GM12875 (cell line): Measurements from ENCODE around the gene DUSP2.

Experiments used
- H3K4me3 ChIP-seq: one replicate; pipeline ENCODE4 v1.5.1; 2011; ENCODE audit warnings: low read depth, low read length, control low read depth
- TF ChIP-seq, protein P1 (sequence below): IDR thresholded peaks from 2 replicates; pipeline ENCODE4 v1.5.1; 2011; ENCODE audit warnings: low read depth, mild to moderate bottlenecking, control low read depth, inconsistent platforms, low read length, moderate library complexity, borderline replicate concordance; ENCODE audit not compliant: insufficient read depth

The DUSP2 gene

DNA sequence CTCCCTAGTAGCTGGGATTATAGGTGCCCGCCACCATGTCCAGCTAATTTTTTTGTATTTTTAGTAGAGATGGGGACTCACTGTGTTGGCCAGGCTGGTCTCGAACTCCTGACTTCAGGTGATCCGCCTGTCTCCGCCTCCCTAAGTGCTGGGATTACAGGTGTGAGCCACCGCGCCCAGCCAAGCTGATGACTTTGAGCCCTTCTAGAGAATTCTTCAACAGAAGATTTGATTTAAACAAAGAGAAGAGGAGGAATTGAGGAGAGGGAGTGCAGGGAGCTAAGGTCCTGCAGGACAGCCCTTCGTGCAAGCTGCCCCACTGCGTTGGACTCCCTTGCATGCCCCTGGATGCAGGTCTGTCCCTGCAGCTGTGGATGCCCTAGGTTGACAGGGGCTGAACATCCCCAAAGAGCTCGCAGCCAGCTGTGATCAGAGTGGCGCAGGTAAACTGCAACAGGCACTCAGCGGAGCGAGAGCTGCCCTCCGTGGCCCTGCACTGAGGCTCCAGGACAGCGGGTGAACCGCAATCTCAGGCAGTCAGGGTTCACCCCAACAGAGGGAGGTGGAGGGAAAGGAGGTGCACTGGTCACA is 42.5 kb downstream of the DUSP2 start:
- TF ChIP-seq, protein P1, sequence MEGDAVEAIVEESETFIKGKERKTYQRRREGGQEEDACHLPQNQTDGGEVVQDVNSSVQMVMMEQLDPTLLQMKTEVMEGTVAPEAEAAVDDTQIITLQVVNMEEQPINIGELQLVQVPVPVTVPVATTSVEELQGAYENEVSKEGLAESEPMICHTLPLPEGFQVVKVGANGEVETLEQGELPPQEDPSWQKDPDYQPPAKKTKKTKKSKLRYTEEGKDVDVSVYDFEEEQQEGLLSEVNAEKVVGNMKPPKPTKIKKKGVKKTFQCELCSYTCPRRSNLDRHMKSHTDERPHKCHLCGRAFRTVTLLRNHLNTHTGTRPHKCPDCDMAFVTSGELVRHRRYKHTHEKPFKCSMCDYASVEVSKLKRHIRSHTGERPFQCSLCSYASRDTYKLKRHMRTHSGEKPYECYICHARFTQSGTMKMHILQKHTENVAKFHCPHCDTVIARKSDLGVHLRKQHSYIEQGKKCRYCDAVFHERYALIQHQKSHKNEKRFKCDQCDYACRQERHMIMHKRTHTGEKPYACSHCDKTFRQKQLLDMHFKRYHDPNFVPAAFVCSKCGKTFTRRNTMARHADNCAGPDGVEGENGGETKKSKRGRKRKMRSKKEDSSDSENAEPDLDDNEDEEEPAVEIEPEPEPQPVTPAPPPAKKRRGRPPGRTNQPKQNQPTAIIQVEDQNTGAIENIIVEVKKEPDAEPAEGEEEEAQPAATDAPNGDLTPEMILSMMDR, result no peak
- no peak overlapping the region for H3K4me3 ChIP-seq

GRCh38 chr2:96100893-96101304 is 44.3 kb downstream of the DUSP2 start:
- no peak overlapping the region for H3K4me3 ChIP-seq
- TF ChIP-seq, protein P1, result no peak

DNA sequence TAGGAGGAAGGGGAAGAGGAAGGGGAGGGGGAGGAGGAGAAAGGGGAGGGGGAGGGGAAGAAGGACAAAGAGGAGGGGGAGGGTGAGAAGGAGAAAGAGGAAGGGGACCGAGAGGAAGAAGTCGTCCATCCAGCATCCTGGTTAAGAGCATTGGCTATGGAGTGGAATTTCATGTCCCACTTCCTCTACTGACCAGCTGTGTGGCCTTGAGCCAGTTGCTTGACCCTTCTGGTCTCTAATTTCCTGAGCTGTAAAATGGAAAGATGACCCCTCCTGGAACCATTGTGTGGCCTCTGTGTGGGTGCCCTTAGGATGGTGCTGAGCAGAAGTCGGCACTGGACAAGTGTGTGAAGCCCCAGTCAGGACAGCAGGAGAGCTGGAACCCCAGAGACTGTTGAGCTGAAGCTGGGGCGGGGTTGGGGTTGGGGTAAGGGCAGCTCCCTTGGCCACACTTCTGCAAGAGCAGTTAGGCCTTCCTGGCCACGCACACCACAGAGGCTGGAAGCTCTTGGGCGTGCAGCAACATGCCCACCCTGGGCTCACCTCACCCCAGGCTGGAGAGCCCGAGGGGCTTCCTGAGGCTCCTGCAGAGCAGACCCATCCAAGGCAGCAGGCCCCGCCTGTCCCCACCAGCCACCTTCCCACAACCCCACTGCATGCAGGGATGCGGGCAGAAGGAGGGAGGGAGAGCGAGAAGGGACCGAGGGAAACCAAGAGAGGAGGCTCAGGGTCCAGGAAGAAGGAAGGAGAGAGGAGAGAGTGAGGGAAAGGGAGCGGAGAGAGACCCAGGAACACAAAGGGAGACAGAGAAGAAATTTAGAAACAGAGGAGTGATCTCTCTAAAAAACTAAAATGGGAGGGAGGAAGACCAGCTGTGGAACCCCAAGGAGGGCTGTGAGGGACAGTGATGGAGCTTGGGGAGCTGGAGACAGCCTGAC is 45.1 kb downstream of the DUSP2 start:
- no peak overlapping the region for H3K4me3 ChIP-seq
- TF ChIP-seq, protein P1, result no peak

- no peak overlapping the region for H3K4me3 ChIP-seq
- TF ChIP-seq, protein P1, result no peak
Observed at GRCh38 chr2:96098900-96099590, 46.2 kb downstream of the DUSP2 start.

DNA sequence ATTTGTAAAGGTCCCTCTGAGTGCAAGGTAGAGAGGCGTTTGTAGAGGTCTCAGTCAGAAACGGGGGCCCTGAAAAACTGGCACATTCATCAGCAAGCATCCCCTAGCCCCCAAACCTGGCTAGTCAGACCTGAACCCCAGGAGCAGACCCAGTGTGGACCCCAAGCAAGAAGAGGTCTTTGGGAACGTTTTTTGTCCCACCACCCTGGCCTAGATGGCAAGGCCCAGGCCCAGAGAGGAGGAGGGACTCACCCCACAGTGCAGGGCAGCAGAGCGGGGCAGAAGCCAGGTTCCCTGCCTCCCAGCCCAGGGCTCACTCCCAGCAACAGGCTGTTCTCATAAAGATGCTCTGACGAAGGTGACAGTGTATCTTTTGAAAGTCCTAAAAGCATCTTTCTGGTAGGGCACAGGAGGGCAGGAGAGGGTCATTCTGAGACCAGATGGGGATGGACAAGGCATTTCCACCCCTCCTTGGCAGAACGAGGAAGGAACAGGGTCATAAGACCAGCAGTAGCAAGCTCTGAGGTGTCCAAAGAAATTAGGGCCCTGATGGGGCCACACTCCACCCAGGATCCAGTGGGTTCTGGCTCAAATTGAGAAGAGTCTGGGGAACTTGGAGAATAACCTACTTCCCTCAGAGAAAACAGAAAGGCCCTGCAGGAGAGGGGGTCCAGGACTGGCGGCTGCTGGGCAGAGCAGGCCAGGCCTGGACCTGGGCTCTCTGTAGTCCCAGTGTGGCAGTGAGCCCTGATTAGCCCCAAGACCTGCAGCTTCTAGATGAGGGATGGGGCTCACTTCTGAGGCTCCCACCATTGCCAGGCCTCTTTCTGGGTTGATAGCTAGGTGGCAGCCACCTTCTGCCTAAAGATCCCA is 47.1 kb downstream of the DUSP2 start:
- TF ChIP-seq, protein P1, result no peak

GRCh38 chr2:96097441-96097840 is 47.8 kb downstream of the DUSP2 start:
- TF ChIP-seq, protein P1, result no peak
- no peak overlapping the region for H3K4me3 ChIP-seq

More for the DNA sequence above, 47.1 kb downstream of the DUSP2 start:
- H3K4me3 ChIP-seq, result no peak overlapping the region
